ENCODE data around the gene CFAP92.

GRCh38 chr3:129034642-129035041 is 40.8 kb upstream of the CFAP92 start:
- no peak for TF ChIP-seq POLR2A (IDR thresholded peaks at IDR 0.05)
- TF ChIP-seq CTCF (IDR thresholded peaks at IDR 0.05): no peak

All from sigmoid colon (tissue), 3 donors.